ENCODE measurements around the gene ADIPOQ. TPM values are rescaled to one million over a fixed set of nuclear protein-coding genes. Genes with fewer than 3 reads are reported as not detected.

ADIPOQ gene
- total RNA-seq, 2 donors from 2014 or later = 6.8 to 8.8 TPM

DNA sequence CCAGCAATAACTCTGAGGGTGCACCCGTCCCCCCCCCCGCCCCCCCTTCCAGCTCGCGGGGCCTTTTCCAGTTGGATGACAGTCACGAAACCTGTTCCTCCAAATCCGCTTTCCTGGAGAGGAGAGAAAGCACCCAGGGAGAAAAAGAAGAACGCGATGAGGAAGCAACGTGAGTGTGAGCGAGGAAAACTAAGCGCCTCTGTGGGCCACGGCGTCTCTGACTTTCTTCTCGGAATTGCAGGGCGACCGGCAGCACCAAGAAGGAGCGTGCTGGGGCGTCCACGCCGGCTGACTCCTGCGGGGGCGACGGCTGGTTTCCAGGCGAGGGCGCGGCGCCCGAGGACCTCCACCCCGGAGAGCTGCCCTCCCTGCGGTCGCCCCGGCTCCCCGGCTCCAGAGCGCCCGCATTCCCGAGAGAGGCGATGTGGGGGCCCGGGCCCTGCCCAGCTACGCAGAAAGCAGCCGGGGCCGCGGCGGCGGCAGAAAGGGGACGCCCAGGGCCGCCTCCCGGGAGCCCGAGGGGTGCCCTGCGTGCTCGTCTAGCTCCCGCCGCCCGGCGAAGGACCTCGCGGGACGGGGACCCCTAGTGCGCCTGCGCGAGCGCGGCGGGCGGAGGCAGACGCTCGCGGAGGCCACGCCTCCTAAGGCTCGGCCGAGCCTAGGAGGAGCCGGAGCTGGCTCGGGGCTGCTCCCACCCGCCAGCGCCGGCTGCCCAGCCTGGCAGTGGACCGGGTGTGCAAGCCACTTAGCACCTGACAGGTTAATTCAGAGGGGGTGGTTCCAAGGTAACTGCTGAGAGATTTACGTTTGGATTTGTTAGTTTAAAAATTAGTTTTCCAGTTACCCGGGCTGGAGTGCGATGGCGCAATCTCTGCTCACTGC lies 15.3 kb upstream of the ADIPOQ start:
- no peaks in the 10 kb centered on the region for H3K36me3 ChIP-seq
- no peaks in the 10 kb centered on the region for H3K9me3 ChIP-seq
- peak; percentile 70 for ATAC-seq (ENCODE audit: insufficient number of reproducible peaks, low FRiP score, low read depth)
- H3K27me3 ChIP-seq (replicated peaks; ENCODE audit: insufficient read depth) = peaks cover 5% of the 10 kb centered on the region
- no peak for DNase-seq (ENCODE audit: low spot score)
- H3K27ac ChIP-seq = peak overlapping the region in 1 of 2 donors; percentile 72
- peaks cover 11 to 26% of the 10 kb centered on the region in 2 donors for H3K4me1 ChIP-seq (ENCODE audit: control insufficient read depth in 1 of 2, low read depth in 2 of 2)
- TF ChIP-seq, protein P1, sequence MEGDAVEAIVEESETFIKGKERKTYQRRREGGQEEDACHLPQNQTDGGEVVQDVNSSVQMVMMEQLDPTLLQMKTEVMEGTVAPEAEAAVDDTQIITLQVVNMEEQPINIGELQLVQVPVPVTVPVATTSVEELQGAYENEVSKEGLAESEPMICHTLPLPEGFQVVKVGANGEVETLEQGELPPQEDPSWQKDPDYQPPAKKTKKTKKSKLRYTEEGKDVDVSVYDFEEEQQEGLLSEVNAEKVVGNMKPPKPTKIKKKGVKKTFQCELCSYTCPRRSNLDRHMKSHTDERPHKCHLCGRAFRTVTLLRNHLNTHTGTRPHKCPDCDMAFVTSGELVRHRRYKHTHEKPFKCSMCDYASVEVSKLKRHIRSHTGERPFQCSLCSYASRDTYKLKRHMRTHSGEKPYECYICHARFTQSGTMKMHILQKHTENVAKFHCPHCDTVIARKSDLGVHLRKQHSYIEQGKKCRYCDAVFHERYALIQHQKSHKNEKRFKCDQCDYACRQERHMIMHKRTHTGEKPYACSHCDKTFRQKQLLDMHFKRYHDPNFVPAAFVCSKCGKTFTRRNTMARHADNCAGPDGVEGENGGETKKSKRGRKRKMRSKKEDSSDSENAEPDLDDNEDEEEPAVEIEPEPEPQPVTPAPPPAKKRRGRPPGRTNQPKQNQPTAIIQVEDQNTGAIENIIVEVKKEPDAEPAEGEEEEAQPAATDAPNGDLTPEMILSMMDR (IDR thresholded peaks at IDR 0.05) = no peak
- H3K4me3 ChIP-seq = peak overlapping the region; percentile 88

DNA sequence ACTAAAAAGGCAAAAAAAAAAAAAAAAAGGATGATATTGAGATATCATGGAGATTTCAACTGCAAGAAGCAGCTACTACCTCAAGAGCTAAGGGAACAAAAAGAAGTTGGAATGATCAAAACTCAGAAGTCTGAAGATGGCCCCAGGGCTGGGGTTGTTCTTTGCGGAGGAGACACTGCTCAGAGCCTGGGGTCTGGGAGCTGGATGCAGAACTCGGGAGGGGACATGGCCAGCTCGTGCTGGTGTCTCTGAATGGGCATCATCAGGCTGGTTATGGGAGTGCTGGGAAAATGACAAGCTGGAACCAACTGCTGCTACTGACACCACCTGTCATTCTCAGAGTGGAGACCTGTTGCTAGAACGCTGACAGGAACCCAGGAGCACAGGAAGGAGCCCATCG lies 14.2 kb upstream of the ADIPOQ start:
- TF ChIP-seq, protein P1 (IDR thresholded peaks at IDR 0.05) = no peak
- Histone ChIP-seq H3K4me3 (no peak overlapping the region), H3K36me3 (no peaks in the 10 kb centered on the region), H3K4me1 (ENCODE audit: control insufficient read depth in 1 of 2, low read depth in 2 of 2) (peaks cover 11 to 26% of the 10 kb centered on the region in 2 donors), H3K27me3 (replicated peaks; ENCODE audit: insufficient read depth) (peaks cover 5% of the 10 kb centered on the region), H3K27ac (no peak overlapping the region), H3K9me3 (no peaks in the 10 kb centered on the region)
- ATAC-seq (ENCODE audit: insufficient number of reproducible peaks, low FRiP score, low read depth) (no peak), DNase-seq (ENCODE audit: low spot score) (no peak)

DNA sequence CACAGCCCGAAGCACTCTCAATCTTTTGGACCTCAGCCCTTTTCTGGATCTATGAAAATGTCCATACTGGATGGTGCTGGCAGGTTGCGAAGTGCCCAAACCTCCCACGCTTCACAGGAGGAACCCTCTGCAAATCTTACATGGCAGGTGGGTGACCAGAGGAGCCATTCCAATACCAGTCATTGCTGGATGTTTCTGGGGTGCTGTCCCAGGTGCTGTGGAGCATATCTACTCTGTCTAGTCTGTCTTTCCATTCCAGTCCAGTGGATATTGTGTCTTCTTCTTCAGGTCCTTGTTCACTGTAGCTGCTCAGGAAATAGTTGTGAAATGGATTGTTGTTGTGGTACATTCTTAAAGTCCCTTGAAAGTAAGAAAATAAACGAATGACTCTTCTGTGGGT lies 10.7 kb upstream of the ADIPOQ start:
- TF ChIP-seq, protein P1 (IDR thresholded peaks at IDR 0.05) = no peak
- no peaks in the 10 kb centered on the region for H3K9me3 ChIP-seq
- ATAC-seq (ENCODE audit: insufficient number of reproducible peaks, low FRiP score, low read depth) (no peak), DNase-seq (ENCODE audit: low spot score) (no peak)
- H3K27me3 ChIP-seq (replicated peaks; ENCODE audit: insufficient read depth) = peaks cover 5% of the 10 kb centered on the region
- H3K4me3 ChIP-seq = no peak overlapping the region
- no peak overlapping the region for H3K27ac ChIP-seq
- peaks cover 0 to 9% of the 10 kb centered on the region in 2 donors for H3K4me1 ChIP-seq (ENCODE audit: control insufficient read depth in 1 of 2, low read depth in 2 of 2)
- H3K36me3 ChIP-seq = no peaks in the 10 kb centered on the region

DNA sequence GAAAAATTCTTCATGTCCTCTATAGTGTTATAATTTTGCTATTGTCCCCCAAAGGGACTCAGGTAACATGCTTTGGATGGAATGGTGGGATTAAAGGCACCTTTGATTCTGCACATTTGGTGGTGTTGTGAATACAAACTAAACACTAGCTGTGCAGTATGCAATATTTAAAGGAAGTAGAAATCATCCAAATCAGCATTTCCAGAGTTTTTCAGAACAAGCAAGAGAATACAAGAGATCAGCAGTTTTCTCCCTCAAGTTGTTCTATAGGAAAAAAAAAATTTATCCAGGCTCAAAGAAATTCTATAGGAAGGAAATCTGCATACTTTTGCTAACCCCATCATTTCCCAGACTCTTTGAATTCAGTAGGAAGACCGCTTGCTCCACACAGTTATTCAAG lies 10.2 kb upstream of the ADIPOQ start:
- TF ChIP-seq, protein P1 (IDR thresholded peaks at IDR 0.05) = no peak
- Histone ChIP-seq H3K4me3 (no peak overlapping the region), H3K9me3 (no peaks in the 10 kb centered on the region), H3K36me3 (no peaks in the 10 kb centered on the region), H3K27me3 (replicated peaks; ENCODE audit: insufficient read depth) (peaks cover 5% of the 10 kb centered on the region), H3K4me1 (ENCODE audit: control insufficient read depth in 1 of 2, low read depth in 2 of 2) (peaks cover 0 to 9% of the 10 kb centered on the region in 2 donors), H3K27ac (no peak overlapping the region)
- ATAC-seq (ENCODE audit: insufficient number of reproducible peaks, low FRiP score, low read depth) (no peak), DNase-seq (ENCODE audit: low spot score) (no peak)

DNA sequence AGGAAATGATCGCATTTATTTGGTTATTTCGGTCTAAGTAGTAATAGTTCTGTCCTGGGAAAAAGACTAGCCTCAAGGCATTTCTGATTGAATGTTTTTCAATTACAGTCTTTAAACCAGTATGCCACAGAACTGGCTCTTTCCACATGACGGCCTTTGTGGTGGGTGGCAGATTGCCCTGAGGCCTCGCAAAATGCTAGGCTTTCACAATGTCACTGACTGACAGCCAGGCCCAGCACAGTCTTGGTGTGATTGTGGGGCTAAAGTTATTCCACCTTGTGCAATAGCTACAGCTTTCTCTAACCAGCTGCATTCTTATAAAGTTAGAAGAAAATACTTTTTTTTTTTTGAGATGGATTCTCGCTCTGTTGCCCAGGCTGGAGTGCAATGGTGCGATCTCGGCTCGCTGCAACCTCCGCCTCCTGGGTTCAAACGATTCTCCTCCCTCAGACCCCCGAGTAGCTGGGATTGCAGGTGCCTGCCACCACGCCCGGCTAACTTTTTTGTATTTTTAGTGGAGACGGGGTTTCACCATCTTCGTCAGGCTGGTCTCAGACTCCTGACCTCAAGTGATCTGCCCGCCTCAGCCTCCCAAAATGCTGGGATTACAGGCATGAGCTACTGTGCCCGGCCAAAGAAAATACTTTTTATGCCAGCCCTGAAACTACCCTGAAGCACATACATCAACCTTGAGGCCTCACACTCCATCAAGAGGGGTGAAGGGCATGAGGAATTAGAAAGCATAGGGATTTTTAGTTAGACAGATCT lies 2.5 kb upstream of the ADIPOQ start:
- Histone ChIP-seq H3K9me3 (no peaks in the 10 kb centered on the region), H3K36me3 (no peaks in the 10 kb centered on the region), H3K27me3 (replicated peaks; ENCODE audit: insufficient read depth) (no peaks in the 10 kb centered on the region), H3K4me1 (ENCODE audit: control insufficient read depth in 1 of 2, low read depth in 2 of 2) (peaks cover 6 to 20% of the 10 kb centered on the region in 2 donors), H3K4me3 (peak overlapping the region; percentile 55), H3K27ac (peak overlapping the region; percentile 65 to 74)
- TF ChIP-seq, protein P1 (IDR thresholded peaks at IDR 0.05) = no peak
- DNase-seq (ENCODE audit: low spot score) (peak; percentile 28), ATAC-seq (ENCODE audit: insufficient number of reproducible peaks, low FRiP score, low read depth) (peak; percentile 49)

All from thoracic aorta (tissue), 2 donors.